Astrocyte (in vitro differentiated cells and primary cell): ENCODE results near the gene ATP8B1.

Source experiments
- EZH2 ChIP-seq: IDR thresholded peaks from 2 replicates; pipeline ENCODE4 v1.6.1; 2012; ENCODE audit warnings: mild to moderate bottlenecking, low read length, inconsistent platforms; ENCODE audit not compliant: insufficient read depth
- TF ChIP-seq, protein P1 (sequence below): IDR thresholded peaks from 2 replicates; pipeline ENCODE4 v1.5.1; 2011; ENCODE audit warnings: low read depth, mild to moderate bottlenecking, inconsistent platforms, low read length, moderate library complexity; ENCODE audit not compliant: insufficient read depth

DNA sequence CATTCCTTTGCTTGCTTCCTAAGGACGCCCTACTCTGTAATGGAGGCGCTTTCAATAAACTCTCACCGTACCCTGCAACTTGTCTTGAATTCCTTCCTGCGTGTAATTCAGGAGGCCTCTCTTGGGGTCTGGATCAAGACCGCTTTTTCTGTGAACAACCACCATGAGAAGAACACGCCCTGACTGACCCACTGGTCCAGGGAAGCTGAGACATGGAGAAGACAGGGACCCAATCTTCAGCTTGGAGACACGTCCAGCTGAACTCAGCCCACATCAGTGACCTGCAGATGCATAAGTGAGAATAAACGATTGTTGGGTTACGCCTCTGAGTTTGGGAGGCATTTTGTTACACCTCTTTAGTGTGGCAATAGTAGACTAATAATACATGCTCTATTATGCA, 173.7 kb downstream of the ATP8B1 start:
- TF ChIP-seq, protein P1, sequence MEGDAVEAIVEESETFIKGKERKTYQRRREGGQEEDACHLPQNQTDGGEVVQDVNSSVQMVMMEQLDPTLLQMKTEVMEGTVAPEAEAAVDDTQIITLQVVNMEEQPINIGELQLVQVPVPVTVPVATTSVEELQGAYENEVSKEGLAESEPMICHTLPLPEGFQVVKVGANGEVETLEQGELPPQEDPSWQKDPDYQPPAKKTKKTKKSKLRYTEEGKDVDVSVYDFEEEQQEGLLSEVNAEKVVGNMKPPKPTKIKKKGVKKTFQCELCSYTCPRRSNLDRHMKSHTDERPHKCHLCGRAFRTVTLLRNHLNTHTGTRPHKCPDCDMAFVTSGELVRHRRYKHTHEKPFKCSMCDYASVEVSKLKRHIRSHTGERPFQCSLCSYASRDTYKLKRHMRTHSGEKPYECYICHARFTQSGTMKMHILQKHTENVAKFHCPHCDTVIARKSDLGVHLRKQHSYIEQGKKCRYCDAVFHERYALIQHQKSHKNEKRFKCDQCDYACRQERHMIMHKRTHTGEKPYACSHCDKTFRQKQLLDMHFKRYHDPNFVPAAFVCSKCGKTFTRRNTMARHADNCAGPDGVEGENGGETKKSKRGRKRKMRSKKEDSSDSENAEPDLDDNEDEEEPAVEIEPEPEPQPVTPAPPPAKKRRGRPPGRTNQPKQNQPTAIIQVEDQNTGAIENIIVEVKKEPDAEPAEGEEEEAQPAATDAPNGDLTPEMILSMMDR, result no peak
- TF ChIP-seq EZH2, result no peak
